ENCODE measurements around the gene HOXD10. TPM values are rescaled to one million over a fixed set of nuclear protein-coding genes. Genes with fewer than 3 reads are reported as not detected.

HOXD10 gene
- polyA plus RNA-seq, 1 donor from 2014 or later = not detected

GRCh38 chr2:176099728-176100546 is 16.6 kb upstream of the HOXD10 start, which contains the start of gene HOXD12:
HOXD12 (plus strand) TSS chr2:176099795; CDS start chr2:176099802, 7 bp downstream.
- no peak within 1 kb of the TSS for H2AFZ ChIP-seq (ENCODE audit: low read depth, low read length)
- no peaks in the 10 kb centered on the region for H4K20me1 ChIP-seq (ENCODE audit: insufficient read depth)
- H3K9ac ChIP-seq (ENCODE audit: low read length) = no peak within 1 kb of the TSS
- H3K27ac ChIP-seq (ENCODE audit: low read length) = no peak within 1 kb of the TSS
- no peaks in the 10 kb centered on the region for H3K36me3 ChIP-seq (ENCODE audit: insufficient read depth, low read length)
- no peaks in the 10 kb centered on the region for H3K9me2 ChIP-seq (ENCODE audit: insufficient read depth, low read length)
- TF ChIP-seq TAF1 (IDR thresholded peaks at IDR 0.05; ENCODE audit: low read depth) = no peak
- TF ChIP-seq EZH2 (IDR thresholded peaks at IDR 0.05; ENCODE audit: borderline replicate concordance, insufficient read depth, low read length, poor library complexity, severe bottlenecking) = peak; percentile 67
- TF ChIP-seq SMC3 (conservative IDR thresholded peaks at IDR 0.05; ENCODE audit: poor library complexity) = no peak
- TF ChIP-seq EP300 (conservative IDR thresholded peaks at IDR 0.05; ENCODE audit: poor library complexity, severe bottlenecking) = no peak
- H3K79me2 ChIP-seq (replicated peaks; ENCODE audit: insufficient read depth, low read length) = no peaks in the 10 kb centered on the region
- H3F3A ChIP-seq (ENCODE audit: insufficient read depth, low read length, poor library complexity, severe bottlenecking) = no peaks in the 10 kb centered on the region
- H3K27me3 ChIP-seq (ENCODE audit: insufficient read depth, low read depth, low read length) = peaks cover 100% of the 10 kb centered on the region
- no peak within 1 kb of the TSS for H3K4me2 ChIP-seq (ENCODE audit: low read length)
- H3K9me3 ChIP-seq (ENCODE audit: low read length) = peaks cover 7% of the 10 kb centered on the region
- no peak within 1 kb of the TSS for H3K4me3 ChIP-seq (ENCODE audit: low read length)

GRCh38 chr2:176100547-176101140 is 15.9 kb upstream of the HOXD10 start:
- H3K4me2 ChIP-seq (ENCODE audit: low read length) = no peak overlapping the region
- TF ChIP-seq CTCF (IDR thresholded peaks at IDR 0.05; ENCODE audit: poor library complexity, severe bottlenecking) = no peak
- peak; percentile 13 for TF ChIP-seq POLR2AphosphoS5 (IDR thresholded peaks at IDR 0.05)
- no peak for TF ChIP-seq SMC3 (conservative IDR thresholded peaks at IDR 0.05; ENCODE audit: poor library complexity)
- TF ChIP-seq EP300 (conservative IDR thresholded peaks at IDR 0.05; ENCODE audit: poor library complexity, severe bottlenecking) = no peak
- TF ChIP-seq TAF1 (IDR thresholded peaks at IDR 0.05; ENCODE audit: low read depth) = no peak
- no peak for TF ChIP-seq REST (IDR thresholded peaks at IDR 0.05; ENCODE audit: borderline replicate concordance)
- no peak for TF ChIP-seq MXI1 (conservative IDR thresholded peaks at IDR 0.05; ENCODE audit: poor library complexity, severe bottlenecking)

More at GRCh38 chr2:176100547-176101140, 15.9 kb upstream of the HOXD10 start:
- Histone ChIP-seq H3K4me3 (ENCODE audit: low read length) (no peak overlapping the region), H3F3A (ENCODE audit: insufficient read depth, low read length, poor library complexity, severe bottlenecking) (no peaks in the 10 kb centered on the region), H3K79me2 (replicated peaks; ENCODE audit: insufficient read depth, low read length) (no peaks in the 10 kb centered on the region), H3K9me3 (ENCODE audit: low read length) (peaks cover 7% of the 10 kb centered on the region), H3K36me3 (ENCODE audit: insufficient read depth, low read length) (no peaks in the 10 kb centered on the region), H4K20me1 (ENCODE audit: insufficient read depth) (no peaks in the 10 kb centered on the region), H3K9ac (ENCODE audit: low read length) (no peak overlapping the region), H3K27me3 (ENCODE audit: insufficient read depth, low read depth, low read length) (peaks cover 100% of the 10 kb centered on the region), H2AFZ (ENCODE audit: low read depth, low read length) (no peak overlapping the region), H3K27ac (ENCODE audit: low read length) (no peak overlapping the region), H3K9me2 (ENCODE audit: insufficient read depth, low read length) (no peaks in the 10 kb centered on the region)
